Prostate gland (tissue), 2 donors: ENCODE data around the gene EIF2B2.

Experiments used
- CTCF ChIP-seq, 4 experiments: fragments of 200-600 bp in 2 of 4; fragments of 450-650 bp in 2 of 4; sonication (generic) in 2 of 4; IDR thresholded peaks; 1 replicate in 3 of 4; 2 replicates in 1 of 4; pipeline ENCODE4 v1.5.1; 2016 to 2019; ENCODE audit warnings: antibody characterized with exemption in 4 of 4, mild to moderate bottlenecking in 2 of 4, moderate library complexity in 2 of 4
- POLR2A ChIP-seq: fragments of 450-650 bp; IDR thresholded peaks from one replicate; pipeline ENCODE4 v1.6.1; 2016; ENCODE audit warnings: antibody characterized with exemption, mild to moderate bottlenecking

GRCh38 chr14:74977901-74978385 lies 24.8 kb upstream of the EIF2B2 start:
- TF ChIP-seq CTCF (IDR thresholded peaks at IDR 0.05) (no peak), POLR2A (no peak)
